ENCODE results near the gene EYA4. TPM values are rescaled to one million over a fixed set of nuclear protein-coding genes. Genes with fewer than 3 reads are reported as not detected.

Gene EYA4
- total and polyA plus RNA-seq, 2 of the 4 experiments (the other 2 are of a cell fraction) = 5.7 to 11.1 TPM

GRCh38 chr6:133245422-133245903, 4.3 kb downstream of the EYA4 start:
- Histone ChIP-seq H3K9ac (ENCODE audit: low read depth, low read length) (no peak overlapping the region), H4K20me1 (ENCODE audit: insufficient read depth, low read length) (no peaks in the 10 kb centered on the region; the same call in 1 of the 2 replicates), H2BK5ac (ENCODE audit: low read depth, low read length, poor library complexity, severe bottlenecking) (no peak overlapping the region), H2BK15ac (ENCODE audit: low read depth, low read length) (0 out of 3 replicates have a peak overlapping the region, but pooled peaks have one; percentile 1), H2AK5ac (ENCODE audit: low read depth, low read length) (no peak overlapping the region), H3K9me1 (ENCODE audit: insufficient read depth, low read length) (no peaks in the 10 kb centered on the region; the same call in 1 of the 2 replicates), H3K9me3 (ENCODE audit: control insufficient read depth, insufficient read depth, low read length) (no peaks in the 10 kb centered on the region), H3K4me2 (ENCODE audit: low read depth, low read length) (no peak overlapping the region), H2AK9ac (replicated peaks; ENCODE audit: low read depth, low read length, poor library complexity) (no peak overlapping the region), H2AFZ (replicated peaks; ENCODE audit: low read length, poor library complexity) (no peak overlapping the region), H3K79me1 (ENCODE audit: low read depth in 1 of 2, low read length in 2 of 2) (peaks cover 5 to 44% of the 10 kb centered on the region in 2 experiments; a peak in 2 of 4 replicates), H3K27ac (ENCODE audit: insufficient read depth, low read length) (no peak overlapping the region), H3K18ac (ENCODE audit: low read depth, low read length) (no peak overlapping the region), H3K14ac (replicated peaks; ENCODE audit: low read depth, low read length) (no peak overlapping the region), H3K56ac (ENCODE audit: extremely low read depth, insufficient read depth, low read length) (no peak overlapping the region), H3K4me3 (ENCODE audit: insufficient read depth, low read depth, low read length) (no peak overlapping the region), H2BK120ac (ENCODE audit: low read depth, low read length) (no peak overlapping the region), H3K4me1 (ENCODE audit: control insufficient read depth, insufficient read depth, low read length) (no peaks in the 10 kb centered on the region; the same call in 1 of the 2 replicates), H4K5ac (ENCODE audit: low read depth, low read length) (no peak overlapping the region), H4K91ac (ENCODE audit: insufficient read depth, low read depth, low read length) (no peak overlapping the region), H2BK20ac (ENCODE audit: low read depth, low read length) (peak overlapping the region; percentile 54; the same call in 1 of the 2 replicates), H3K23ac (ENCODE audit: low read depth, low read length) (no peak overlapping the region), H4K8ac (ENCODE audit: low read depth in 2 of 2, low read length in 2 of 2) (no peak overlapping the region), H3K27me3 (ENCODE audit: control insufficient read depth, insufficient read depth, low read length) (no peaks in the 10 kb centered on the region), H3K36me3 (ENCODE audit: control insufficient read depth, insufficient read depth, low read length) (no peaks in the 10 kb centered on the region), H3K4ac (ENCODE audit: low read depth, low read length) (no peak overlapping the region)
- in situ Hi-C loops (cut with MboI; ENCODE audit: low sequenced_read_pairs) (no loop called here), intact Hi-C loops (cut with micrococcal nuclease) (loop anchor here (5.0 kb wide), 1 partner anchor 47 kb away; no protein-coding TSS in a partner anchor), dilution Hi-C loops (cut with HindIII; ENCODE audit: low sequenced_read_pairs, unreplicated experiment) (no loop called here)
- TF ChIP-seq MAFK (IDR thresholded peaks at IDR 0.05; ENCODE audit: low read depth, low read length) (no peak), MXI1 (IDR thresholded peaks at IDR 0.05; ENCODE audit: borderline replicate concordance, low read depth, low read length) (no peak), USF2 (IDR thresholded peaks at IDR 0.05; ENCODE audit: low read depth, low read length) (no peak), NFE2L2 (IDR thresholded peaks at IDR 0.05; ENCODE audit: low read depth, low read length) (no peak), SMC3 (IDR thresholded peaks at IDR 0.05; ENCODE audit: low read depth, low read length) (no peak), POLR2A (IDR thresholded peaks at IDR 0.05; ENCODE audit: low read depth, low read length) (no peak), FOS (IDR thresholded peaks at IDR 0.05; ENCODE audit: low read depth, low read length) (no peak), RAD21 (IDR thresholded peaks at IDR 0.05; ENCODE audit: low read length) (no peak), CEBPB (IDR thresholded peaks at IDR 0.05; ENCODE audit: low read depth, low read length) (no peak), ELK1 (IDR thresholded peaks at IDR 0.05; ENCODE audit: borderline replicate concordance, low read depth, low read length) (no peak), RCOR1 (IDR thresholded peaks at IDR 0.05; ENCODE audit: insufficient replicate concordance, low read length) (no peak), MAZ (IDR thresholded peaks at IDR 0.05; ENCODE audit: borderline replicate concordance, low read depth, low read length) (no peak), CHD1 (IDR thresholded peaks at IDR 0.05; ENCODE audit: low read depth, low read length) (no peak), BHLHE40 (IDR thresholded peaks at IDR 0.05; ENCODE audit: low read depth, low read length) (no peak), CTCF (conservative IDR thresholded peaks at IDR 0.05; ENCODE audit: low read depth, low read length) (no peak), RFX5 (IDR thresholded peaks at IDR 0.05; ENCODE audit: low read depth, low read length) (no peak)
- CTCF ChIA-PET = interaction anchor here (0.8 kb wide), 1 partner anchor 36 kb away, joined by 3 read pairs; no protein-coding TSS in a partner anchor
- ATAC-seq (ENCODE audit: low read depth) (no peak), DNase-seq (no peak)
- POLR2A ChIA-PET (ENCODE audit: unreplicated experiment) = no interaction called here
- BruUV-seq (replicated peaks) = no TSS peak
- WGBS, 2 experiments (ENCODE audit: extremely low coverage in 2 of 2, insufficient read length in 1 of 2) = no CpG with 5 or more reads among the region's 2 CpGs

Data from IMR-90 (cell line).